Hindlimb muscle (tissue), 1 donor: Measurements from ENCODE around the gene LRRIQ3. TPM values are rescaled to one million over a fixed set of nuclear protein-coding genes. Genes with fewer than 3 reads are reported as not detected.
"Not testable (repeated sequence)": the region's sequence is repeated elsewhere in the genome, so short reads cannot be mapped to it uniquely, and the experiment has no call there.

Source experiments
- DNase-seq: peaks from one replicate; pipeline ENCODE4 v3.0.0-alpha.2; 2013
- polyA plus RNA-seq: library from polyadenylated mRNA; unstranded; fragments of 120-200 nt; gene quantifications from one replicate; pipeline ENCODE4 v1.2.1, GENCODE V29; 2013; ENCODE audit not compliant: insufficient read length

The LRRIQ3 gene, protein sequence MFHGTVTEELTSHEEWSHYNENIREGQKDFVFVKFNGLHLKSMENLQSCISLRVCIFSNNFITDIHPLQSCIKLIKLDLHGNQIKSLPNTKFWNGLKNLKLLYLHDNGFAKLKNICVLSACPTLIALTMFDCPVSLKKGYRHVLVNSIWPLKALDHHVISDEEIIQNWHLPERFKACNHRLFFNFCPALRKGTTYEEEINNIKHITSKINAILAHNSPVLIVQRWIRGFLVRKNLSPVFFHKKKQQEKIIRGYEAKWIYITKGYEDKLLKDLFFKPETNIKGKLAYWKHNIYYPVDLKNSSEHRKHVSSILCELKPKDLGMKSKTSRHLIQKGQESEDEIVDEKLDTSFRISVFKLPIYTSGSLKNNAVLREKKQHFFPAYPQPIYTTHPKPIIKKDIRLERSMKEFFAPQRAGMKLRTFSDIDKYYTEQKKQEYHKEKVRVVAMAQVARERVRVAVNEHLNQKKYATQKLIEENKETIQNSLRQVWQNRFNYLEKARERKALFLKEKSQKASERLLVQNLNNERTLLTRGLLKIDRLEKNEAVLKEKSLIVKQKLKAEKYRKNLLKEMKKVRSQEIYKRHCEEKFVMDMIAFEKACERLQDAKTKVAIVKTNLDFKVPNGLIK
- polyA plus RNA-seq: 0.89 TPM

DNA sequence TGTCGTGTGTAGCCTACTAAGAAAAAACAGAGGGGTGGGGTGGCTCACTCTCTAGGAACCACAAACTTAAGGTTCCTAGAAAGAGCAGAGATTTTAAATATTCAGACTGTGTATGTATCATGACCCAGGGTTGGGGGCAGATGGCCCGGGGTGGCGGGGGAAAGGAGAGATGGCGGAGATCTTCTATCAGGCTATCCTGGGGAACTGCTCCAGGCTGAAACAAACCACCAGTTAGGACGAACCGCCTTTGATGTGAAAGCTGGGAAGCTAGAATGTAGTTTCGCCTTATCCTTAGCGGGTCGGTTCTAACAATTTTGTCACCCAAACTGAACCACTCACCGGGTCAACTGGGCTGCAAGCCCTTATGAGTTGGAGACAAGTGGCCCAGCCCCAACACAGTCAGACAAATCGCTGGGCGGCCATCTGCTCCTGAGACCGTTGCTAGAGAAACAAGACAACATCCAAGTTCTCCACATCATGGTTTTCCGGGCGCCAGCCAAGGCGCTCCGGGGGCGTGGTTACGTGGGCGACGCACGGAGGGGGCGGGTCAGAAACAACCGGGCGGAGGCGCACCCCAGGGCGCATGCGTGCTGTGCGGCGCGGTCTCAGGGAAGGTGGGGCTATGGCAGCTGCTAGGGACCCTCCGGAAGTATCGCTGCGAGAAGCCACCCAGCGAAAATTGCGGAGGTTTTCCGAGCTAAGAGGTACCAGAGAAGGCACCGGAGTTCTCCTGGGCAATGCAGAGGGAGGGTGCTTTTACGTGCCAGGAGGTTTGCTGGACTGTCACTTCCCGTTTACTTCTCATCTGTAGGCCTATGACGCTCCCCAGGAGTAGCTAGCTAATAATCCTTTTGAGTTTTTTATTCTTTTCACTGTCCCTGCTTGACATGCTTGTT lies at the start of gene LRRIQ3, which contains the start of gene FPGT:
Gene LRRIQ3, minus strand, starts transcription at position 520 of the 896 bp plus-strand sequence. CDS start 14,492 bp downstream, outside the sequence.
Gene FPGT, plus strand, starts transcription at position 586 of the 896 bp plus-strand sequence. Its CDS starts 37 bp downstream, at position 623.
- peak; percentile 99 for DNase-seq

DNA sequence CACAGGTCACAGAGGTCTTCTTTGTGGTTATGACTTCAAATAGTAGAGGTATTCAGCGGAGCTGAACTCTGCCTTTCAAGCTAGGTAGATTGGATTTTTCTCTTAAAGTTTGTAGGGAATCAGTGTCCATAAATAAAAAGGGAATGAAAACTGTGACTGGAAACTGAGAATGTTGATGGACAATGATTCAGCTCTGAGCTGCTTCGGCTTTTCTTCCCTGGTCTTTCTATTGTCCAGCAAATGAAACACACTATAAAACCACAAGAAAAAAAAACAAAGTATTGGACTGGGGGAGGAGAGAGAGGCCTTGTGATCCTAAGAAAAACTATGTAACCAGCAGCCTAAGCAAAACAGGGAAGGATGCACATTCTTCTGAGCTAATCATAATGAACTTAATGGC lies 48.3 kb upstream of the LRRIQ3 start:
- DNase-seq: no peak

DNA sequence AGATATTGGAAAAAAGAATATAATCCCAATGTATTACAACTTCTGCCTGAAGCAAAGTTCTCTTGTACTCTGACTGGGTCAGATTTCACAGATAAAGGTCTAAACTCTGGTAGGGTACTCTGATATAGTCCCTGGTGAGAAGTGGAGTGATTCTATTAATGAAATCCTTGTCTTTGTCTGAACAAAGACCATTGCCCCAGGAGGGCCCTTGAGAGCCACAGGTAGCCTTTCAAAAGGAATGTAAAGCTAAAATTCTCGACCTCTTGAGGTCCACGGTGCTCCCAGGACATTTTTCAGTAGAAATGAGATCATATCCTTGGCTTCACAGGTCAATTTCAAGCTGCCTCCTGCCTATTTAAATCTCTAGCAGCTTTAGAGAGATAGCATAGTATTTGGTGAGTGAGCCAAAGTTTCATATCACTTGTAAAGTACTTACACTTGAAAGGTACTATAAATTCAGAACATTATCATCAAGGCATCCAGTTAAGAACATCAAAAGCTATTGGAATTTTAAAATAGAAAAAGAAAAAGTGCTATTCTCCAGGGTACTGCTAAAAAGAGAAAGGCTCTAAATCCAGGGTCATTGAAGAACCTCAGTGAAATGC lies 47.3 kb upstream of the LRRIQ3 start:
- no peak for DNase-seq

DNA sequence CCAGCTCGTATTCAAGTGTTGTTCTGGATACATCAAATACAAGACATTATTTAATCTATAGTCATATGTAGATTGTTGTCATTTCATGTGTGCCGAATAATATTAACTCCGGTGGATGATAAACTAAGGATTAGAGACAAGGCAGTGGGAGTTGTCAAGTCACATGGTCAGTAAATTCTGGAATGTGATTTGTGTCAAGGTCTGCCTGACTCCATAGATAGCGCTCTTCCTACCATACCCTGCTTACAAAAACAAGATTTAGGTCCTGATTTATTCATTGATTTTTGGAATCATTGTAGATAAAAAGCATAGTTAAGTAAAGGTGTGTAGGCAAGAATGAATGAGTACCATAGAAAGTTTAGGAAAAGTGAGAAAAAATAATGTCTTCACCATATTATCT lies 39.8 kb upstream of the LRRIQ3 start:
- no peak for DNase-seq

DNA sequence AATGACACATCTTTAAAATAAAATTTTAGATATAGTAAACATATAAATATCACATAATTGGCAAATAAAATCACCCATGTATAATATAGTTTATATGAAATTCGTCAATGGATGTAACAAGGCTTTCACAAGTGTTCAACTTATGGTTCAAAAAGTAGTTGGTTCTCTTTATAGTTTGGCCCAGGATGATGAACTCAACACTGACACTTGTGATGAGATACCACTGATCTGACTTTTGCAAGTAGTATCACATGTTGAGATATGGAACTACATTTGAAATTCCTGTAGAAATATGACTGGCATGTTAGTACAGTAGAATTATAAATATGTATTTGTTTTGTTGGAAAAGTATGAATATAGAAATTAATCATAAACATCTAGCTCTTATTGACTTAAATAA lies 39.1 kb upstream of the LRRIQ3 start:
- DNase-seq: no peak

DNA sequence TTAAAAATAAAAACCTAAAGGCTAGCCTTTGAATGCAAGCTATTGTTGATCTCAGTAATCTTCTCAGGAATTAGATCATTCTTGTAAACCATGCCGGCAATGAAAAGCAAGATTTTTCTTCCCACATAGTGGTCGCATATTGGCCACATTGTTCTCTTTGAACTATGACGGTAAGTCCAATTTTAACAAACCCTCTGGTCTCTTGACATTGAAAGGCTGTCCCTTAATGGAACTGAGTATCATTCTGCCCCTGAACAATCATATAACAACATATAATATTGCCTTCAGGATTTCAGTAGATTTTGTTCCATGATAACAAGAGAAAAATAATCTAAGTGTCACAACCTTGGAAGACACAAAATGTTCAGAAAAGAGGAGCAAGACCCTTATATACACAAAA lies 38.5 kb upstream of the LRRIQ3 start:
- no peak for DNase-seq

DNA sequence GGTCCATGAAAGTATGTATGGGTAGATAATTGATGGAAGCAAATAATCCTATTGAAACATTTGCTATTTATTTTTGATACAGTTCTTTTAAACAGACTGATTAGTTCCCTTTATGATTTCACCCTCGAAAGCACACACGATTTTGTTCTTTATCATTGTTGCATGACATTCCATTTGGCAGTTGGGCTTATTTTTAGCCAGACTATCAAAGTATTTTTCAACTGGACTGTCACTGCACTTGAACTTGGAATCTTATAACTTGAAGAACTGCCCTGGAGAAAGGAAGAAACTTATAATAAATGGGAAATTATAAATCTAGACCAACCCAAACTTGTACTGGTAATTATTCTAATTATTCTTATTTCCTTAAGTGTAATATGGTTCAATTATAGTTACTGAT lies 37.2 kb upstream of the LRRIQ3 start, which contains the start of gene TNNI3K:
Gene TNNI3K, plus strand, starts transcription at position 235 of the 400 bp plus-strand sequence. Its CDS starts 65 bp downstream, at position 300.
- no peak for DNase-seq

DNA sequence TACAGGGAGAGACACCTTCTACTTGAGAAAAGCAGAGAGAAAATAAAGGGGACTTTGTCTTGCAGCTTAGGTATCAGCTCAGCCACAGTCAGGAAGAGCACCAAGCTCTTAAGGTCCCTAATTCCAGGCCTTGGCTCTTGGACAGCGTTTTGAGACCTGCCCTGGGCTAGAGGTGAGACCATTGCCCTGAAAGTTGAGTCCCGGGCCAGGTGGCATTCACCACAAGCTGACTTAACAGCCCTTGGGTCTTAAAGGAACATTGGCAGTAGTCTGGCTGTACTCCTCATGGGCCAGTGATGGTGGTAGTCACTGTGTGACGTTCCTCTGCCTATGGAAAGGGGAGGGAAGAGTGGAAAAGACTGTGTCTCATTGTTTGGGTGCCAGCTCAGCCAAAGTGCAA lies 25.5 kb upstream of the LRRIQ3 start:
- DNase-seq: no peak

DNA sequence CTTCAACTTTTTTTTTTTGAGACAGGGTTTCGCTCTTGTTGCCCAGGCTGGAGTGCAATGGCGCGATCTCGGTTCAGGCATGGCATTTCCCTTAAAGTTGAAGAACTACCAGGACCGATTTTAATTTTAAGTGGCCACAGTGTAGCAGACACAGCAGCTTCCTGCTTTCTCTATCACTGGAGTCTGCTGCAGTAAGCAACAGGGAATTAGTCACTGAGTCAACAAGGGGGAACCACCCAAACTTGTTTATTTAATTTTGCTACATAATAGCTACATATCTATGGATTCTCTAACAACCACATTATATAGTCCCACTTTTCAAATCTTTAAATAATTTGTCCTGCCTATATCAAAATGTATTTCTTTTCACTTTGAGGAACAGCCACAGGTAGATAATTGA lies 24.7 kb upstream of the LRRIQ3 start:
- no peak for DNase-seq

DNA sequence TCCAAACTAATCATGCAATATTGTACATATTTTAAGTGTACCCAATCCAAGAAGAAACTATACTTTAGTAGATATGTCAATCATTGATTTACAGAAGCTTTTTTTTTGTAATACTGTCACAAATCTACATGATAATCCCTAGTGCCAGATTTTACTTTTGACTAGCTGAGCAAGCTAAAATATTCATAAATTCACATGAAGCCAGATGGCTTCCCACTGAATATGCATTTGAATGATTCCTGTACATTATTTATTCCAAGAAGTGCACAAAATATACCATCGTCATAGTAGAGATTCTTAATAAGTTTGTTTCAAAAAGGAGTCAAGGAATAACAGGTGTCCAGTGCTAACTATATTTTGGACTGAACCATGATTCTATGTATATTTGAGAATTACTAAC lies 17.3 kb upstream of the LRRIQ3 start:
- DNase-seq: no peak

DNA sequence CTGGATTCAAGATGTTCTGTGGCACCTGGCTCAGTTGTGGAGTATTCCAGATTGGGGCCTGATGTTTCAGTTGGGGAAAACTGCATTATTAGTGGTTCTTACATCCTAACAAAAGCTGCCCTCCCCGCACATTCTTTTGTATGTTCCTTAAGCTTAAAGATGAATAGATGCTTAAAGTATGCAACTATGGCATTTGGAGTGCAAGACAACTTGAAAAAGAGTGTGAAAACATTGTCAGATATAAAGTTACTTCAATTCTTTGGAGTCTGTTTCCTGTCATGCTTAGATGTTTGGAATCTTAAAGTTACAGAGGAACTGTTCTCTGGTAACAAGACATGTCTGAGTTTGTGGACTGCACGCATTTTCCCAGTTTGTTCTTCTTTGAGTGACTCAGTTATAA lies 7.3 kb upstream of the LRRIQ3 start:
- no peak for DNase-seq

DNA sequence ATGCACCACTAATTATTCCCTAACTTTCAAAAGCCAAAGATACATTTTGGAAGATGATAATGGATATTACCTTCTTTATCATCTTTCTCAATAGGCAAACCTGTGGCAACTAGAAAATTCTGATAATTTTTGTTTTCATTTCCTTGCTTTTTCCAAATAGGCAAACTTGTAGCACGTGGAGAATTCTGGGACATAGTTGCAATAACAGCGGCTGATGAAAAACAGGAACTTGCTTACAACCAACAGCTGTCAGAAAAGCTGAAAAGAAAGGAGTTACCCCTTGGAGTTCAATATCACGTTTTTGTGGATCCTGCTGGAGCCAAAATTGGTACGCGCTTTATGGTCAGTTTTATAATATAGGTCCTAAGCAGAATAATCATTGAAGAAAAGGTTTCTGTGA lies 1.5 kb upstream of the LRRIQ3 start:
- DNase-seq: no peak

DNA sequence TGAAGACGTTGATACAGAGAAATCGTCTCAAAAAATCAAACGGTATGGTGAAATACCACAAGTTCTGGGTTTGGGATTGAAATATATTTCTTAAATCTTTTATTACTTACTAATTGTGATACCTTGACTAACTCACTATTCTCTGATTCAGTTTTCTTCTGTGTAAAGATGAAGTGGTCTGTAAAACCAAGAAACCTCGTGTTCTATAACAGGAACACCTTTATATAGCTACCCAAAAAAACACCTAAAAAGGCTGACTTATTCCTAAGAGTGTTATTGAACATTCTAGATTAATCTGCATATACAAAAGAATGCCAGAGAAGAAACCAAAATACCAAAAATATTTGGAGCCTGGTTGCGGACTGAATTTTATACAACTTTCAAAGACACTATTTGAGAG lies 721 bp downstream of the LRRIQ3 start:
- DNase-seq: no peak

DNA sequence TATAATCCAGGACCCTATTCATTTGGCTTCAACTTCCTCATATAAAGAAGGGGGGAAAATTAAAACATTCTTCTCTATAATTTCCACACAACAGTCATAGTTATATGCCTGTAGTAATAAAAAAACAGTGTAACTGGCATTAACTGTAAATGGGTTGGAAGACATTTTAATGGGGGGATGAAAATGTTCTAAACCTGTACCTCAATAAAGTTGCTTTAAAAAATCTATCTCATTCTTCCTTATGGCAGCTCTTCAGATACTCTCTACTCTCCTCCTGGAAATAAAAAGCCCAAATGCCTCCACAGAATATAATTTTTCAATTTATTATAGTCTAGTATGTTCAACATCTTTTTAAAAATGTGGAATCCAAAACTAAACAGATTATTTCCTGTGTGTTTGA lies 2.6 kb downstream of the LRRIQ3 start:
- no peak for DNase-seq

DNA sequence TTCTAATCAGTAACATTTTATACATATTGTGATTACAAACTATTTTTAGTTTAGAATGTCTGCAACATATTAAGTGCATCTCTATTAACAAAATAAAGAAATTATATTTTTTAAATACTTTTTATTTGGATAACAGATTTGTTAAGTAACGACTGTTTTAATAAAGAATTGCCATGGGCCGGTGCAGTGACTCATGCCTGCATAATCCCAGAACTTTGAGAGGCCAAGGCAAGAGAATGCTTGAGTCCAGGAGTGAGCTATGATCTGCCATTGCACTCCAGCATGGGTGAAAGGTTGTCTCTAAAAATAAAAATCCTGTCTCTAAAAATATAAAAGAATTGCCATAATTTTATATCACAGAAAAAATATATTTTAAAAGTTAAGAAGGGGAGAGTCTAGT lies 4.1 kb downstream of the LRRIQ3 start:
- DNase-seq: no peak

DNA sequence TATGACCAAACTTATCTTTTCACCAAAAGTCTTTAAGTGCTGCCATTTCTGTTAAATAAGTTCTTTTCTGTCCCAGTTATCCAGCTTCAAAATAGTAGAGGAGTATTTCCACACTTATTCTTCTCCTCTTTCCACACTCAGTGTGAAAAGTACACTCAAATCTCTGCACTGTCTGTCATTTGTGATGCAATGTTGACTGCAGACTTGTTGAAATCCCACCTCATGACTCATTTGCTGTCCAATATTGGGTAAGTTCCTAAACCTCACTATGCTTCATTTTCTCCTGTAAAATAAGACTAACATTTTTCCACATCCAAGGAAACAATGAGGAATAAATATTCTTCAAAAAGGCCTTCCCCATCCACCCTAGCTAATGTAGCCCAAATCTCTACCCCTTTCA lies 17.5 kb downstream of the LRRIQ3 start:
- DNase-seq: no peak

DNA sequence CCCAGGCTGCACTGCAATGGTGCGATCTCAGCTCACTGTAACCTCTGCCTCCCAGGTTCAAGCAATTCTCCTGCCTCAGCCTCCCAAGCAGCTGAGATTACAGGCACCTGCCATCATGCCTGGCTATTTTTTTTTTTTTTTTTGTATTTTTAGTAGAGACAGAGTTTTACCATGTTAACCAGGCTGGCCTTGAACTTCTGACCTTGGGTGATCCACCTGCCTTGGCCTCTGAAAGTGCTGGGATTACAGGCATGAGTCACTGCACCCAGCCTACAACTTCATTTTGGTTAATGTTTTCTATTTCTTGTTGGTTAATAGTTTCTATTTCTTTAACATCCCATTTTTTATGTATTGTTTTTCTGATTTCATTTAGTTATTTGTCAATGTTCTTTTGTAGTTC lies 23.6 kb downstream of the LRRIQ3 start:
- not testable (repeated sequence) for DNase-seq

DNA sequence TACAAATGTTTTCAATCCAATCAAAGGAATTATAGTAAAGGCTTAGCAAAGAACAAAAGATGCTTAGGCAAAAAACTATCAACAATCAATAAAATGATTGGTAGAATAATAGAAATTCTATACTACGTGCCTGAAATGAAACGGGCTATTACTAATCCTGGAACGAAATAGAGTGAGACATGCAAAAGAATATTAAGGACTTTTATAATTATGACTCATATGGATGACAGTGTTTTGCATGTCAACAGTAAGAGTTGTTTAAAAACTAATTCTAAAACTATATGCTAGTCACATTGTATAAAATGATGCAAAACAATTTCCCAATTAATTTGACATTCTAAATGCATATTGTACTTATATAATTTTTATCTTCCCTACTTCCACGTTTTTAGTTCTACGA lies 35.6 kb downstream of the LRRIQ3 start:
- no peak for DNase-seq

DNA sequence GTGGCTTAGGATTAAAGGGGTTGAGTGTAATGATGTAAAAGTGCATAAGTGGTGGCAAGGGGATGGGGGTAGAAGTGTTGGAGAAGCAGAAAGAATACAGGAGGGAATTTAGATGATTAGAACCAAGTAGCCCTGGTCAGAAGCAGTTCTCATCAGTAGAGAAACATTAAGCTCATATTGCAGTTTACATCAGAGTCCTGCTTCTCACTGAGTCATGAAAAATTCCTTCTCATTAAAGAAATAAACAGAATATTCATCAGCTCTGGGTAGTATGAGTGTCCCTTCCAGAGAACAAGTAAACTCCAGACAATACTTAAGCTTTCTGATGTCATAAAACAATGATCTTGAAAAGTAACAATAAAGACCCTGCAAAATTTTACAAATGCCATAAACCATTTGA lies 36.5 kb downstream of the LRRIQ3 start:
- no peak for DNase-seq

DNA sequence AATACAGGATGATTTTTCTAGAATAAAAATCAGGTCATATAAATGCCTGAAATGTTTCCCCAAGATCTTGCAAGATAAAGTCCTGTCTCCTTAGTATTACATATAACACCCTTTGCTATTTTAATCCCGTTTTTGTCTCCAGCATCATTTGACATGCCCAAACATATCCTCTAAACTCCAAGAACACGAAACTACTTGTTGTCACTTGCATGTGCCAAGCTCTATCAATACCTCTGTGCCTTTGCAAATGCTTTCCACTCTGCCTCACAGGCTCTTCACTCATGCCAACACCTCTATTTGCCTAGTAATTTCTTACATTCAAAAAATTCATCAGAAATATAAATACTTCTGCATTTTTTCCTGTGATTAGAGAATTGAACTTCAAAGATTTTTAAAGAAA lies 37.9 kb downstream of the LRRIQ3 start:
- DNase-seq: no peak

DNA sequence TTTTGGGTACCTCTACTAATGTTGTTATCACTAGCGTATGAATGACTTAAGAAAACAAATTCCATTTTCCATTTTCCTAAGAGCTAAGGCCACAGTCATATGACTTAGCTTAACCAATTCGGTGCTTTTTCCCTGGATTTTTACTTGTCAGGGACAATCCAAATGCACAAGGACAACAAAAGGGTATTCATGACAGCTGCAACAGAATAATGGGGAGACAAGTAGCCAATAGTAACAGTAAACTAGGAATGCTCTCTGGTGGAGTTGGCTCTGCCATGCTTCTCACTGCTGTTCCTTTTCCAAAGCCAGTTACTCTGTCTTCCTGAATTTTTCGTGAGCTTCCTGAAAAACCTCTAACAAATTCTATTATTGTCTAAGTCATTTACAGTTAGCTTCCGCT lies 52.9 kb downstream of the LRRIQ3 start:
- no peak for DNase-seq

DNA sequence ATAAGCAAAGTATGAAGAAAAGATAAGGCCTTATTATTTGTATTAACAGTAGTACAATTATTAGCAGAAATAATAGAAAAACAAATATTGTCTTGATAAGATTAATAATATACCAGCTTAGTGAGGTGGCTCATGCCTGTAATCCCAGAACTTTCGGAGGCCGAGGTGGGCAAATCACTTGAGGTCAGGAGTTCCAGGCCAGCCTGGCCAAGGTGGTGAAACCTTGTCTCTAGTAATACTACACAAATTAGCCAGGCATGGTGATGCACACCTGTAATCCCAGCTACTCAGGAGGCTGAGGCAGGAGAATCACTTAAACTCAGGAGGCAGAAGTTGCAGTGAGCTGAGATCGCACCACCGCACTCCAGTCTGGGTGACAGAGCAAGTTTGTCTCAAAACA lies 80.6 kb downstream of the LRRIQ3 start:
- not testable (repeated sequence) for DNase-seq

DNA sequence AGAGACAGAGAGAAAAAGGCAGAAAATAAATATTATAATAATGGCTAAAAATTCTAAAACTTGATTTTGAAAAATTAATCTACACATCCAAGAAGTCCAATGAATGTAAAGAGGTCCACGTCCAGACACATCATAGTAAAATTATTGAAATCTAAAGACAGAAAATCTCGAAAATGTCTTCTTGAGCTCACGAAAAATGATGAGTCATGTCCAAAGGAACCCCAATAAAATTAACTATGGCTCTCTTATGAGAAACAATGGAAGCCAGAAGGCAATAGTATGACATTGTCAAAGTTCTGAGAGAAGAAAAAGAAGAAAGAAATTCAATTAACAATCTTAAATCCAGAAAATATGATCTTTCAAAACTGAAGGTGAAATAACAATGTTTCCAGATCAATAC lies 84.6 kb downstream of the LRRIQ3 start:
- no peak for DNase-seq
